Activated CD4-positive, alpha-beta T cell treated with anti-CD3 and anti-CD28 coated beads, Interleukin-2, amount 50 U/mL, for 4 hours (primary cell): Measurements from ENCODE around the gene SEZ6L2.
A peak's percentile ranks its signal among the peaks of the same experiment; 100 is the strongest.
"Not testable (repeated sequence)": the region's sequence is repeated elsewhere in the genome, so short reads cannot be mapped to it uniquely, and the experiment has no call there.

Experiments used
- DNase-seq, 2 experiments: peaks; one replicate each; pipeline ENCODE4 v3.0.0-alpha.2; 2020

The SEZ6L2 gene

DNA sequence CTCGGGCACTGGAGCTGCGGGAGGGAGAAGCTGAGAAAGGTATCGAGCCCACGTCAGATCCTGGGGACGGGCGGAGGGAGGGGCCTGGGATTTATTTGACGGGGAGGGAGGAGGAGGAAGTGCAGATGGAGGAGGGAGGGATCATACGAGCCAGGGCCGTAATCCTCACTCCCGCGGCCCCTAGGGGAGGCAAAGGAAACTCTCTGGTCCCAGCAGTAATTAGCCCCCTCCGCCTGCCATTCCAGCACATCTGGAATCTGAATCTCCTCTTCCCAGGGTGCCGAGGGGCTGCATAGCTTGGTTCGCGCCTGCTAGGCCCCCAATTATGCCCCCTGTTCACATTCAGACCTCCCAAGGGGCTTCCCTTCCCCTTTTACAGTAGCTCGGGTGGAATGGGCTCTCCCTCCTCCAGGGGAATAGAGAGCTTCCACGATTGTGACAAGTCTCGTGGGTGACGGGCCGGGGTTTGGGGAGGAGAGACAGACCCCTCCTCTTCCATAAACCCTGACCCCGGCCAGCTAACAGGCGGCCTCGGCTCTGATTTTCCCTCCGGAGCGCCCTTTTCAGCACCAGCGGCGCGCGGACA lies at the start of gene SEZ6L2:
TSS of gene SEZ6L2 (minus strand) at position 35 of the 586 bp plus-strand sequence. CDS start 531 bp downstream, outside the sequence.
- DNase-seq = peak in 1 of 2 experiments; percentile 70

DNA sequence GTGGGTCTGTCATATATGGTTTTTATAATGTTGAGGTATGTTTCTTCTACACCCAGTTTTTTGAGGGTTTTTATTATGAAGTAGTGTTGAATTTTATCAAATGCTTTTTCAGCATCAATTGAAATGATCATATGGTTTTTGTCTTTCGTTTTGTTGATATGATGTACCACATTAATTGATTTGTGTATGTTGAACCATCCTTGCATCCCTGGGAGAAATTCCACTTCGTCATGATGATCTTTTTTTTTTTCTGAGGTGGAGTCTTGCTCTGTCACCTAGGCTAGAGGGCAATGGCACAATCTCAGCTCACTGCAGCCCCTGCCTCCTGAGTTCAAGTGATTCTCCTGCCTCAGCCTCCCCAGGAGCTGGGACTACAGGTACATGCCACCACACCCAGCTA lies 48.5 kb upstream of the SEZ6L2 start:
- no peak for DNase-seq

DNA sequence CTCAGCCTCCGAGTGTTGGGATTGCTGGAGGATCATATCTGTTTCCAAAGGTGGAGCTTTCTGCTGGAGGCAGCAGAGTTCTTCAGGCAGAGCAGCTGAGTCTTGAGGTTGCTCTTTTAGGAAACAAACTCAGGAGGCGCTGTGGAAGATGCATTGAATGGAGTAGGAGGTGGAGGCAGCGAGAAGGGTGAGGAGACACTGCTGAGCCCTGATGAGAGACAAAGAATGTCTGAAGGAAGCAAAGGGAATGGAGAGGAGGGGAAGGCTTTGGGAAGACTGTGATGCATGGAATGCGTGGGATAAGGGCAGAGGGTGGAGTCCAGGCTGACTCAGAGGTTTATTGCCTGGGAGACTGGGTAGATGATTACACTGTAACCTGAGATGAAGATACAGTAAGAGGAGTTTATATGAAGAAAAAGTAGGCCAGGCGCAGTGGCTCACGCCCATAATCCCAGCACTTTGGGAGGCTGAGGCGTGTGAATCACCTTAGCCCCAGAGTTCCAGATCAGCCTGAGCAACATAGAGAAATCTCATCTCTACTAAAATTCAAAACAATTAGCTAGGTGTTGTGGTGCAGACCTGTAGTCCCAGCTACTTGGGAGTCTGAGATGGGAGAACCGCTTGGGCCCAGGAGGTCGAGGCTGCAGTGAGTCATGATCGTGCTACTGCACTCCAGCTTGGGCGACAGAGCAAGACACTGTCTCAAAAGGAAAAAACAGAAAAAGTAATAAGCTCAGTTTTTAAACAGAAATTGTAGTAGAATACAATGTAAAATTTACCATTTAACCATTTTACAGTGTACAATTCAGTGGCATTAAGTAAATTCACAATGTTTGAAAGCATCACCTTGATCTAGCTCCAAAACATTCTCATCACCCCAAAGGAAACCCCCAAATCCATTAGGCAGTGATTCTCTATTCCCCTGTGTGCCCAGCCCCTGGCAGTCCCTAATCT lies 44.8 kb upstream of the SEZ6L2 start:
- no peak for DNase-seq

DNA sequence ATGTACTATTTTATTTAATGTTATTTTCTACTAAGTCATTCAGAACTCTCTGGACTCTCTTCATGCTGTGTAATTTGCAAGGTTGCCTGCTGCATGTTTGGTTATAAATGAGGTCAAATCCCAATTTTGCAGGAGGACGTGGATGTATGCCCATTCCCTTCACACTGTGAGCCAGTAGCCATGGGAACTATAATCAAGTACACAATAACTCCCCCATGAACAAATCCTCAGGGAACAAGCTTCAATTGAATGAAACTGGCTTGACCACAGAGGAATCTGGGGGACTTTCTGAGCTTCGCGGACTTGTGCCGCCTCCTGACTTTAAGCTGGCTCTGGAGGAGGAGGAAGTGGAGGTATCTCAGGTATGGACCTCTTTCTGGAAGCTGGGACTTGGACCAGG lies 41.3 kb upstream of the SEZ6L2 start:
- DNase-seq = no peak

DNA sequence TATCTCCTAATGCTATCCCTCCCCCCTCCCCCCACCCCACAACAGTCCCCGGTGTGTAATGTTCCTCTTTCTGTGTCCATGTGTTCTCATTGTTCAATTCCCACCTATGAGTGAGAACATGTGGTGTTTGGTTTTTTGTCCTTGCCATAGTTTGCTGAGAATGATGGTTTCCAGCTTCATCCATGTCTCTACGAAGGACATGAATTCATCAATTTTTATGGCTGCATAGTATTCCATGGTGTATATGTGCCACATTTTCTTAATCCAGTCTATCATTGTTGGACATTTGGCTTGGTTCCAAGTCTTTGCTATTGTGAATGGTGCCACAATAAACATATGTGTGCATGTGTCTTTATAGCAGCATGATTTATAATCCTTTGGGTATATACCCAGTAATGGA lies 32.4 kb upstream of the SEZ6L2 start:
- DNase-seq = not testable (repeated sequence)

DNA sequence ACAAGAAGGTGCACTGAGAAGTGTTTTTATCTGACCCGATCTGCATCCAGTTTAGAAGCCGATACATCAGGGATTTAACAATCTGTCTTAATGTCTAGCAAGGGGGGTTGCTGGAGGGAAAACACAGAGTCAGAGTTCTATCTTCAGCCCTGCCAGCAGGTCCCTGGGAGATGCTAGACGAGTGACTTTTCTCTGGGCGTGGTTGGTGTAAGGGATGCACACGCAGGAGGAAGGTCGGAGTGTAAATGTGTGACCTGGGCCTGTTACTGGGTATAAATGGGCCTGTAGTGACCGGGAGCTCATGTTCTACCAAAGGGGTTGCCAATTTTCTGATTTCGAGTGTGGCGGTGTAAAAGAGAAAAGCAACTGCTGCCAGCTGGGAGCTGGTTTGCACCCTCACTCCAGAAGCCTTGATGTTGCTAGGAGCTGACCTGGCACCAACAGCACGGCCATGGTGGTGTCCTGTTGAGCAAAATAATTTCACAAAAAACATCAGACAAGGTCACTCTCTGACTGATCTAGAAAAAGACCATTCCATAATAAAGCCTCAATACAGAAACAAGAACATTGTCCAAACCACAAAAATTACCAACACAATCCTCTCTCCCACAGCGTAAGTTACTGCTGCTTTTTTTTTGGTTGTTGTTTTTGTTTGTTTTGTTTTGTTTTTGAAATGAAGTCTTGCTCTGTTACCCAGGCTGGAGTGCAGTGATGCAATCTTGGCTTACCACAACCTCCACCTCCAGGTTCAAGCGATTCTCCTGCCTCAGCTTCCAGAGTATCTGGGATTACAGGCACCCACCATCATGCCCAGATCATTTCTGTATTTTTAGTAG lies 27.9 kb upstream of the SEZ6L2 start:
- no peak for DNase-seq

DNA sequence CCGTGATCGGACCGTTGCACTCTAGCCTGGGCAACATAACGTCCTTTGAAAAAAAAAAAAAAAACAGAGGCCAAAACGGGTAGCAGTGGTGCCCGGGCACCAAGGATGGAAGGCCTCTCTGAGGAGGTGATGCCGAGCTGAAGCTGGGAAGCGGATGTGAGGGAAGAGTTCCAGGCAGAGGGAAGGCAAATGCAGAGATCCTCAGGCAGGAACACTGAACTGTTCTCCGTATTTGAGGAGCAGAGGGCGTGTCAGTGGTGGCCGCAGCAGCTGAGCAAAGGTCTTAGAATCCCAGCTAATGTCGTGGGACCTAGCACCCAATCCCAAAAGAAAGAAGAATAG lies 27.3 kb upstream of the SEZ6L2 start:
- no peak for DNase-seq

DNA sequence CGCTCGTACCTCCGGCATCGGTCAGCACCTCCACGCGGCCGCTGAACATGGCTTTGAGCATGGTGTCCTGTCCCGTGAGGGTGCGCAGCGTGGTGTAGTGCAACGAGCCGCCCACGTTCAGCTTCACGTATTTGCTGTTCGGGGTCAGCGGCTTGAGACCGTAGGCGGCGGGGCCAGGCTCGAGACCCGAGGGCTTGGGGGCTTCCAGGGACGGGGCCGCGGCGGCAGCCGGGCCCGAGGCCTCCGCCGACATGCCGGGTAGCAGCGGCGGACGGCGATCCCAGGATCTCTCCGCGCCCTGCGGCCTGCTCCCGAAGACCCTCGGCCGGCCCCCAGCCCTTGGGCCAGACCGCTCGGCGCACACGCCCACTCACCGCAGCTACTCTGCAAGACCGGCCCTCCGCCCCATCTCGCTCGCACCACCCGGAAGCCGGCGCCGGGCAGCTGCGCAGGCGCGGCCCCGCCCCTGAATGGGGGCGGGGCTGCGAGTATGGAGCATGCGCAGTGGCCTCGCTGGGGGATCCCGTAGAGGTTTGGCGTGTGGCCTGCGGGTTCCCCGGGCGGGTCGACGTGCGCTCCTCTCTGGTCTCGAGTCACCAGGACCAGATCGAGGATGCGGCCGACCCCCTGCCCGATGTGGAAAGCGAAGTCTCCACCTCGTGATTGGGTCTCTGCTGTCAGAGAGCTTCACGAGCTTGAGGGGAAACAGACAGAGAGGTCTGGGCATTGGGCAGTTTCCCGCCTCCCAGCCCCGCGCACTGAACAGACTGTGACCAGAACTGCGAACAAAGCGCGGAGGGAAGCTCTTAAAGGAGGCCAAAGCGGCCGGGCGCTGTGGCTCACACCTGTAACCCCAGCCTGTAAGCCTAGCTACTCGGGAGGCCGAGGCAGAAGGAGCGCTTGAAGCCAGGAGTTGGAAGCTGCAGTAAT lies 26.7 kb upstream of the SEZ6L2 start, which contains the start of gene KCTD13:
TSS of gene KCTD13 (minus strand) at position 446 of the 930 bp plus-strand sequence. CDS start at position 253, 193 bp downstream.
- peak; percentile 76 to 78 for DNase-seq

DNA sequence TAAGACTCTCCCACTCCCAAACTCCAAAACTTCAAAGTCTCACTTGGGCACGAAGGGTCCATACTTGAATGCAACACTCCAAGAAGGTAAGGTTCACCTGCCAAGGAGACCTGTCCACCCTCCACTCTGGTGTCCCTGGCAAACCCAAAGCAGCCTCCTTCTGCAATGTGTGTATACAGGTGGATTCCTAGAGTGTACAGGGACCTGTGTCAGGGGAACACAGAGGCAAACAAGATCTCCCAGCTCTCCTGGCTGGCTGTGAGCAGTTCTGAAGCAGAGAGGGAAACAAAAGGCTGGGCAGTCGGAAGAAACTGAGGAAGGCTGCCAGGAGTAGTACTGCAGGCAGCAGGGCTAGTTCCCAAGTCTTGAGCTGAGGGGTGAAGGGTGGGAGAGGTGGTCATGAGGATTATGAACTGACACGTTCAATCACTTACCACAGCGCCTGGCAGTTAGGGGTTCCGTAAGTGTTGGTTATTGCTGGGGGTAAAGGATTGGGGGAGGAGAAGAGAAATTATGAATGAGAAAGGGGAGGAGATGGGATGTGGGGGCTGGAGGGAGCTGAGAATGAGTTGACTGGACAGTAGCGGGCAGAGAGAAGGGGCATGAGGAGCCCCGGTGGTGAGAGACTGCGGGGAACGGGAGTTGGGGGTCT lies 25.9 kb upstream of the SEZ6L2 start:
- no peak for DNase-seq

DNA sequence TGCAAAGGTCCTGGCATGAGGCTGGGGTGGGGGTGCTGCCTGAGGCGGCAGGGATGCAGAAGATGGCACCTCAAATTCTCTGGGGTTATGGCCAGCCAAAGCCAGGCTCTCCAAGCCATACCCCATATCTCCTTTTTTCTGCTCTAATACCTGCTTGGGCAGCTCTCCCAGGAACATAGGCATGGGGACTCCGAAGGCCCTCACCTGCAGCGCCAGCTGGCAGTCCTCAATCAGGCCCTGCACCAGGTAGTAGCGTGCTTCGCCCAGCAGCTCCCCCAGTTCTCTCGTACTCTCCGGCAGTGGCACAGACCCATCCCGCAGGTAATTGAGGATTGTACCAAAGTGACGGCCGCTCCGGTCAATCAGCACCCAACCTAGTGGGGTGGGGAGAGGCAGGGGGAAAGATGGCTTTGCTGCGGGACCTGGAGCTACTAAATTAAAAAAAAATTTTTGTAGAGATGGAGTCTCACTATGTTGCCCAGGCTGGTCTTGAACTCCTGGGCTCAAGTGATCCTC lies 23.7 kb upstream of the SEZ6L2 start:
- DNase-seq = no peak

DNA sequence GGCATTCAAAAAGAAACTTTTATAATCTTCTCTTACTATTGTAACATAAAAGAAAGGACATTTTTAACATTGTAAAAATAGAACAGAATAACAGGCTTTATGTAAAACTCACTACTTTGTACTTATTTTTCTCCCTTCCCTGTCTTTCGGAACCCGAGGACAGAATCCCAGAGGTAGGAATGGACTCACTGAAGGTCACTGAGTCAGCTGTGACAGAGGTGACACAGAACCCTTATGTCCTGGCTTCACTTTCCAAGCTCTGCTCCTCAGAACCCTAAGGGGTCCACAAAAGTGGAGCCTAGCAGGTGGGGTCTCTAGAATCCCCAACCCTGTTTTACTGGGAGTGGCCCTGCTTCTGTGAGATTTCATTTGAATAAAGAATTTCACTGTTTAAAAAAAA lies 23.0 kb upstream of the SEZ6L2 start:
- no peak for DNase-seq

DNA sequence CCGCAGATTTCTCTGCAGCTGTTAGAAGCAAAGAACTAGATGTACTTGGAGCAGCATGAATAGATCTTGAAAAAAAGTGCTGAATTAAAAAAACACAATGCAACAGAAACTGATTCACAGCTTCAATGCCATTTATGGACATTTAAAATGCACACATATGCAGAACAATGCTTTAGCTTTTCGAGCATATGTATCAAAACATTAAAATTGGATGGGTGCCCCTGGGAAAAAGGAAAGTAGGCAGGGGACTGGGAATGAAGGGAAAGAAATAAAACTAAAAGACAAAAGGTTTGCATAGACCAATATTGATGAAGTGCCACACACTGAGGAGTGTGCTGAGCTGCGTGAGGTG lies 21.7 kb upstream of the SEZ6L2 start:
- DNase-seq = no peak

DNA sequence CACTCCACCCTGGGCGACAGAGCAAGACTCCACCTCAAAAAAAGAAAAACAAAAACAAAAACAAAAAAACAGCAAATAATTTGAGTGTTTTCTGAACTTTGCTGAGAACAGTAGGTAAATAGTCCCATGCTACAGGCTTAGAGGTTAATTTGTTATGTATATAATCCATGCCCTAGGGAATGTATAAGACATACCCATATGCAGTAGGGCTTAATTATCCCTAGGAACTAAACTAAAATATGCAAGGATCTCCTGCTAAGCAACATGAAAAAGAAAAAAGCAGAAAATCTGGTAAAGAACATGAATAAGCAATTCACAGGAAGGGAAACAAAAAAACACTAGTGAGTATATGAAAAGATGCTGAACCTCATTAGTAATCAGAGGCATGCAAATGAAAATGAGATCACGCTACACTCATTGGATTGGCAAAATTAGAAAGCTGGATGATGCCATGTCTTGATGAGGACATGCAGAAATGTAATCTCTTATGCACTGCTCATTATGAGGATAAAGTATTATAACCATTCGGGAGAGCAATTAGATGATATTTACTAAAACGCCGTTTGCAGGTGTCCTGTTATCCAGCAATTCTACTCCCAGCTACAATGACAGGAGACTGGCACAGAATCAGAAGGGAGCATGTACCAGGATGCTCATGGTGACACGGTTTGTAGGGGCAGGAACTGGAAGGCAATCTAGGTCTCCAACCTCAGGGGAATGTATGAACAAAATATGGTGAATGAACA lies 21.1 kb upstream of the SEZ6L2 start:
- DNase-seq = no peak

DNA sequence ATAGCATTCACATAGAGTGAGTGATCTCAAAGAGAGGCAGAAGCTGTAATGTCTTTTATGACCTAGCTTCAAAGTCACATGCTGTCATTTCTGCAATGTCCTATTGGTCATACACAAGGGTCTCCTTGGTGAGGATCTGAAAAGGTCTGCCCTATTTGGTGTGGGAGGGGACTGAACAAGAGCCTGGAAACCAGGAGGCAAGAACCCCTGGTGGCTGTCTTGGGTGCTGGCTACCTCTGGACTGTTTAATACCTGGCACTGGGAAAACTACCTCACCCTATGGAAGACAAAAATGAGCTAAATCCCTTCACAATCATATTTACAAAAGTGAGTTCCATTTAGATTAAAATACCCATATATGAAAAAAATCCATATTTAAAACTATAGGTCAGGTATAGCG lies 17.6 kb upstream of the SEZ6L2 start:
- DNase-seq = no peak

DNA sequence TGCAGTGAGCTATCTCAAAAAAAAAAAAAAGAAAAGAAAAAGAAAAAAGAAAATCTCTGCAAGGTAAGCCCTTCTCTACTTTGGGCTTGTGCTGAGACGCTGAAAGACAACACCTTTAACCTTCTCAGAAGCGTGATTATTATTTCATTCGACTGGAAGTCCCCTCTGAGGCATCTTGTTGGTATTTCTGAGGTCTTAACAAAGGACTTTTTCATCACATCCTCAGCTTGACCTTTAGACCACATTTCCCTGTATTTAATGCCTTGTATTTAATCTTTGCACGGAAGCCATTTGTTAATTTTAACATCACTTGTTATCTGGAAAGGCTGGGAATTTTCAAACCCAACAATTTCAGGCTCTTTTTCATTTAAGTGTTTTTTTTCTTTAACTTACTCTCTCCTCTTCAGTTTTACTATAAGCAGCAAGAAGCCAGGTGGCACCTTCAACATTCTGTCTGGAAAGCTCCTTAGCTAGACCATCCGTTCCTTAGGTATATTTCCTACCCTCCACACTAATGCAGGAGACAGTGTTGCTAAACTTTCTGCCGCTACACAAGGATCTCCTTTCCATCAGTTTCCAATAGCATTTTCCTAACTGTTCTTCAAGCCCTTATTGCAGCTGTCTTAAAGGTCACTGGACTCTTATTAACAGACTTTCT lies 16.4 kb upstream of the SEZ6L2 start:
- no peak for DNase-seq

DNA sequence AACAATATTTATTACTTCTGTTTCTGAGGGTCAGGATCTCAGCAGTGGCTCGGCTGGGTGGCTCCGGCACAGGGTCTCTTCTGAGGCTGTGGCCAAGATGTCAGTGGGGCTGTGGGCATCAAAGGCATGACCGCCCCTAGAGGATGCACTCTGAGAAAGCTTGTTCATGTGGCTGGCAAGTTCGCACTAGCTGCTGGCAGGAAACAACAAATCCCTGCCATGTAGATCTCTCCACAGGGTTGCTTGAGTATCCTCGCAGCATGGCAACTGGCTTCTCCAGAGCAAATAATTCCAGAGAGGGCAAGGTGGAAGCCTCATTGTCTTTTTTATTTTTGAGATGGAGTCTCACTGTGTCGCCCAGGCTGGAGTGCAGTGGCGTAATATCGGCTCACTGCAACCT lies 14.2 kb upstream of the SEZ6L2 start:
- DNase-seq = no peak

DNA sequence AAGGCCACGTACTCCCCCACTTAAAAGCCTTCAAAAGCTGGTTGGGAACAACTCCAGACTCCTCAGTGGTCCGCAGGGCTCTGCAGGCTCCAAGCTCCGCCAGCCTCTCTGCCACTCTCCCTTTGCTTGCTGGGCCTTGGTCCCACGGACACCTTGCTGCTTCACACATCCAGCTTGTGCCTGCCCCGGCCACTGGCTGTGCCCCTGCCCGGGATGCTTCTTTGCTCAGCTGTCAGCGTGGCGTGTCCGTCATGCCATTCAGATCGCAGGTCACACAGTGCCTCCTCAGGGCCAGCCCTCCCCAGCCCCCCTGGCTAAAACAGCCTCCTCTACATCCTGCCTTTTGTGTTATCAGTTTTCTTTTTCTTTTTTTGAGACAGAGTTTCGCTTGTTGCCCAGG lies 12.7 kb upstream of the SEZ6L2 start:
- DNase-seq = no peak

DNA sequence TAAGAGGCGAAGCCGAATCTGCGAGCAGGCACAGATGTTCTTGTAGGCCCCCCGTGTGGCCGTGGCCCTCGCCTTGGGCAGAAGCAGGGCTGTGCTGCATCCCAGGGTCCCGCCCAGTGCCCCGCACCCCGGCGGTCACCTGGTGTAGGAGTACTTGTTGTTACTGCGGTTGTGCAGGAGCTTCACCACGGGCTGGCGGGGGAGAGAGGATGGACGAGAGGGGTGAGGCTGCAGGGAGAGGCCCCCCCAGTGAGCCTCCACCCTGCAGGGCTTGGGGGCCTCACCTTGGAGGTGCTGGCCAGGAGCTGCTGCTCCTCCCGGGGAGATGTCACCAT lies 12.3 kb upstream of the SEZ6L2 start:
- no peak for DNase-seq

DNA sequence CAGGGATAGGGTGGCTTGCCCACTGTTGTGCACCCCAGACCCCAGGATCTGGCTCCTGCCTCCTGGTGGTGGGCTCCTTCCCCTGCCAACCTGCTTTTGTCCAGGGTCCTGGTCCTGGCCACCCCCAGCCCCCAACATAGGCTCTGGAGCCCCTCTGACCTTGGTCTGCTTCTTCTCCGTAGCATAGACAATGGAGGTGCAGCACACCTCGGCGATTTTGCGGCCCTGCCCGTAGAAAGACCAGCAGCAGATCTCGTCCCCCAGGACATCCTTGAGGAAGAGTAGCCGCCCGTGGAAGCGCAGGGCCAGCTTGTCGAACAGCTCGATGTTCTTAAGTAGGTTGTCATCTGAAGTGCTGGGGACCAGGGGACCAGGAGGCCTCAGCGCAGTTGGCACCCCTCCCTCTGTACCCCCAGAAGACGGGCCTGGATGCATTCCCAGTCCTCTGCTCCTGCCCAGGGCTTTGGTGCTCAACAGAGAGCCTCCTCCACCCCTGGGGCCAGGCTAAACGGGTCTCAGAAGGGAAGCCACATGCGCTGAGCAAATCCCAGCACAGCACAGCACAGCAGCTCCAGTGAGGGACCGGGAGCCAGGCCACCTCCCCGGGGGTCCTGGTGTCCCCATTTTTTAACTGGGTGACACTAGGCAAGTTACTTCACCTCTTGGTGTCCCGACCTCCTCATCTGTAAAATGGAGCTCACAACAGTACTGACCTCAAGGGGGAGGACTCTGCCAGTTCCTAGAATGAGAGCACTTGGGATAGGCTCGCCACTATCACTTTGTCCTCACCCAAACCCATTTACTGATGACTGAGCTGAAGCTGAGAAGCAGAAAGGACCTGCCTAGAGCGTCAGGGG lies 11.7 kb upstream of the SEZ6L2 start:
- no peak for DNase-seq
